ENCODE results near the gene TRABD.

DNA sequence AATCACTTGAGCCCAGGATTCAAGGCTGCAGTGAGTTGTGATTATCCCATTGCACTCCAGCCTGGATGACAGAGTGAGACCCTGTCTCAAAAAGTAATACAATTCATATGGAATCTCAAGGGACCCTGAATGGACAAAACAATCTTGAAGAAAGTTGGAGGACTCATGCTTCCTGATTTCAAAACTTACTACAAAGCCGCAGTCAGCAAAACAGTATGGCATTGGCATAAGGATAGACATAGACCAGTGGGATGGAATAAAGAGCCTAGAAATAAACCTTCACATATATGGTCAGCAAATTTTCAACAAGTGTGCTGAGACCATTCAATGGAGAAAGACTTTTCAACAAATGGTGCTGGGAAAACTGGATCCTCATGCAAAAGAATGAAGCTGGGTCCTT is 17.6 kb downstream of the TRABD start:
- TF ChIP-seq GATA2 (IDR thresholded peaks at IDR 0.05; ENCODE audit: low read depth, low read length) = no peak
- no peak for TF ChIP-seq GATA3 (IDR thresholded peaks at IDR 0.05; ENCODE audit: low read depth, low read length)

Data from SH-SY5Y (cell line).